Adrenal gland (tissue), 12 donors: ENCODE data around the gene TTC9B. TPM values are rescaled to one million over a fixed set of nuclear protein-coding genes. Genes with fewer than 3 reads are reported as not detected.

ENCODE experiments used
- DNase-seq, 7 donors: peaks; one replicate each; pipeline ENCODE4 v3.0.0-alpha.2; 2019 to 2020
- H3K27ac ChIP-seq, 5 donors: fragments of 200-600 bp; sonication (generic) in 4 of 5; 1 replicate in 3 of 5; 2 replicates in 2 of 5; pipeline versions ENCODE4 v1.5.1 to v1.8.0; 2016 to 2020; ENCODE audit warnings: mild to moderate bottlenecking in 1 of 5
- H3K27me3 ChIP-seq: fragments of 200-600 bp; 2 replicates; pipeline ENCODE4 v1.8.0; 2021
- H3K36me3 ChIP-seq, 2 donors: fragments of 200-600 bp; replicated peaks in 1 of 2; 1 replicate in 1 of 2; 2 replicates in 1 of 2; pipeline versions ENCODE4 v1.5.1 to v1.8.0; 2018 to 2022
- H3K4me1 ChIP-seq, 2 donors: fragments of 200-600 bp; replicated peaks in 1 of 2; 1 replicate in 1 of 2; 2 replicates in 1 of 2; pipeline versions ENCODE4 v1.5.1 to v1.8.0; 2018 to 2021
- H3K4me3 ChIP-seq, 4 donors: fragments of 200-600 bp; sonication (generic) in 3 of 4; one replicate each; pipeline ENCODE4 v1.5.1; 2016 to 2018
- H3K9me3 ChIP-seq, 3 donors: fragments of 200-600 bp; sonication (generic) in 1 of 3; replicated peaks in 1 of 3; 1 replicate in 2 of 3; 2 replicates in 1 of 3; pipeline versions ENCODE4 v1.5.1 to v1.8.0; 2016 to 2021
- POLR2A ChIP-seq, 2 donors: fragments of 450-650 bp; IDR thresholded peaks; one replicate each; pipeline ENCODE4 v1.6.1; 2017; ENCODE audit warnings: antibody characterized with exemption in 2 of 2, mild to moderate bottlenecking in 2 of 2, moderate library complexity in 1 of 2
- WGBS, 4 donors: extraction: QIAGEN DNeasy Blood & Tissue Kit in 2 of 4; methylation state at CpG; one replicate each; pipeline versions ENCODE4 v1.1.5 to v1.1.7; 2013 to 2017; 5-methylcytosine and 5-hydroxymethylcytosine counted together
- intact Hi-C, 2 donors: fragments of 100-400 bp; cut with DNase I; formaldehyde crosslinking; loops; one replicate each; pipeline versions ENCODE4 v1.14.1 to v1.15.0; 2022 to 2023
- polyA plus RNA-seq, 3 donors: library from polyadenylated mRNA; stranded (reverse); fragments of 200-250 nt in 2 of 3; fragments of 350-450 nt in 1 of 3; fragmentation: Illumina TruSeq in 1 of 3; extraction: RNeasy Lipid Tissue Mini Kit (QIAGEN cat#74804) in 1 of 3; gene quantifications; one replicate each; pipeline ENCODE4 v1.2.3, GENCODE V29; 2013 to 2014
- total RNA-seq, 9 donors: library from RNA; depleted of rRNA in 4 of 9; stranded (reverse); fragments of >200 nt in 4 of 9; fragments of 120-200 nt in 1 of 9; fragmentation: NEBNext Ultra II Directional in 1 of 9; extraction: Animal tissue kit (Norgen Biotek cat#: 25700) in 1 of 9; gene quantifications; one replicate each; pipeline versions ENCODE4 v1.1.0 to v1.2.4, GENCODE V29; 2013 to 2023
- TF ChIP-seq, protein P1 (sequence below), 6 experiments: fragments of 450-650 bp in 4 of 6; fragments of 200-600 bp in 2 of 6; sonication (generic) in 1 of 6; IDR thresholded peaks; 1 replicate in 5 of 6; 2 replicates in 1 of 6; pipeline versions ENCODE4 v1.5.1 to v1.8.0; 2016 to 2021; ENCODE audit warnings: antibody characterized with exemption in 6 of 6, mild to moderate bottlenecking in 2 of 6, moderate library complexity in 1 of 6
- donor health status: healthy with polysubstance abuse.
- donor health status: Bipolar disorder and iron deficiency.
- donor health status: DM: yes; HTN: yes; CAD: no.
- donor health status: DM: no; HTN: no; CAD: no.
- donor health status: DM: no; HTN: no; CAD: no.
- donor health status: DM: yes; HTN: yes; CAD: no.

TTC9B gene
- total and polyA plus RNA-seq, 12 donors: 0.32 to 2.6 (median 0.53) TPM; not detected in 8

DNA sequence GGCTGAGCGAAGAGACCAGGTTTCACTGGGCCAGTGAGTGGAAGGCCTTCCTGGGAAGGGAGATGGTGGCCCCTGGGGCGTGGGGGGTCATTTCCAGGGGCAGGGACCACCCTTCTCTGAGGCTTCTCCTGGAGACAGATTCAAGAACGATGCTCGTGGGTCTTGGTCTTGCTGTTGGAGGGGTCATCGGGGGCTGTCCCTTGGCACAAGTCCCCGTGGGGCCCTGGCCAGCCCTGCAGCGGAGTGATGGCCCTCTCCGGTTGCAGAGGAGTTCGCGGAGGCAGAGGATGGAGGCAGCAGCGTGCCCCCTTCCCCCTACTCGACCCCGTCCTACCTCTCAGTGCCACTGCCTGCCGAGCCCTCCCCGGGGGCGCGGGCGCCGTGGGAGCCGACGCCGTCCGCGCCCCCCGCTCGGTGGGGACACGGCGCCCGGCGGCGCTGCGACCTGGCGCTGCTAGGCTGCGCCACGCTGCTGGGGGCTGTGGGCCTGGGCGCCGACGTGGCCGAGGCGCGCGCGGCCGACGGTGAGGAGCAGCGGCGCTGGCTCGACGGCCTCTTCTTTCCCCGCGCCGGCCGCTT lies 4.8 kb downstream of the TTC9B start:
- no peak for TF ChIP-seq POLR2A (IDR thresholded peaks at IDR 0.05)
- TF ChIP-seq, protein P1, sequence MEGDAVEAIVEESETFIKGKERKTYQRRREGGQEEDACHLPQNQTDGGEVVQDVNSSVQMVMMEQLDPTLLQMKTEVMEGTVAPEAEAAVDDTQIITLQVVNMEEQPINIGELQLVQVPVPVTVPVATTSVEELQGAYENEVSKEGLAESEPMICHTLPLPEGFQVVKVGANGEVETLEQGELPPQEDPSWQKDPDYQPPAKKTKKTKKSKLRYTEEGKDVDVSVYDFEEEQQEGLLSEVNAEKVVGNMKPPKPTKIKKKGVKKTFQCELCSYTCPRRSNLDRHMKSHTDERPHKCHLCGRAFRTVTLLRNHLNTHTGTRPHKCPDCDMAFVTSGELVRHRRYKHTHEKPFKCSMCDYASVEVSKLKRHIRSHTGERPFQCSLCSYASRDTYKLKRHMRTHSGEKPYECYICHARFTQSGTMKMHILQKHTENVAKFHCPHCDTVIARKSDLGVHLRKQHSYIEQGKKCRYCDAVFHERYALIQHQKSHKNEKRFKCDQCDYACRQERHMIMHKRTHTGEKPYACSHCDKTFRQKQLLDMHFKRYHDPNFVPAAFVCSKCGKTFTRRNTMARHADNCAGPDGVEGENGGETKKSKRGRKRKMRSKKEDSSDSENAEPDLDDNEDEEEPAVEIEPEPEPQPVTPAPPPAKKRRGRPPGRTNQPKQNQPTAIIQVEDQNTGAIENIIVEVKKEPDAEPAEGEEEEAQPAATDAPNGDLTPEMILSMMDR (IDR thresholded peaks at IDR 0.05): no peak
- intact Hi-C loops: loop anchor here in 1 of 2 donors (10.0 kb wide), 1 partner anchor 69 kb away; no protein-coding TSS in a partner anchor
- Histone ChIP-seq H3K4me3 (no peak overlapping the region), H3K27me3 (peaks cover 25% of the 10 kb centered on the region), H3K27ac (no peak overlapping the region), H3K36me3 (peaks cover 0 to 20% of the 10 kb centered on the region in 2 donors), H3K9me3 (no peaks in the 10 kb centered on the region), H3K4me1 (peaks cover 0 to 6% of the 10 kb centered on the region in 2 donors)
- no peak for DNase-seq
- WGBS, 4 donors: 90 to 97% (median 90%) methylated on average over 23 to 53 of the region's 53 CpGs

DNA sequence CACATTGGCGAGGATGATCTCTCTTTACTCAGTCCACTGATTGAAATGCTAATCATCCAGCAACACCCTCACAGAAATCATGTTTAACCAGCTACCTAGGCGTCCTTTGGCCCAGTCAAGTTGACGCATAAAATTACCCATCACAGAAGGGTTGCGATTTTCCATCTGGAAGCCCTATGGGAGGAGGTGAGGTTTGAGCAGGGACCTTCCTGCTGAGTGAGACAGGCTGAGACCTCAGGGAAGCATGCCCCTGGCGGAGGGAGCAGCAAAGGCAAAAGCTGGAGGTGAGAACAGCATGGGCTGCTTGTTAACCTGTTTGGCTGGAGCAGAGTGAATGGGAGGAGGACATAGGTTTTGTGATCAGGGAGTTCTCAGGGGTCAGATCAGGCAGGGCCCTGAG lies 7.3 kb downstream of the TTC9B start:
- H3K36me3 ChIP-seq: peaks cover 0 to 20% of the 10 kb centered on the region in 2 donors
- WGBS, 4 donors: 93 to 97% (median 96%) methylated on average over 4 to 5 of the region's 5 CpGs

GRCh38 chr19:40208602-40209001 lies 9.6 kb downstream of the TTC9B start:
- TF ChIP-seq, protein P1 (IDR thresholded peaks at IDR 0.05): no peak
- TF ChIP-seq POLR2A (IDR thresholded peaks at IDR 0.05): no peak
- 97 to 98% (median 98%) methylated on average over 5 of the region's 5 CpGs for WGBS, 4 donors
- Histone ChIP-seq H3K4me3 (no peak overlapping the region), H3K36me3 (peaks cover 0 to 22% of the 10 kb centered on the region in 2 donors), H3K27ac (no peak overlapping the region), H3K9me3 (no peaks in the 10 kb centered on the region), H3K4me1 (no peaks in the 10 kb centered on the region), H3K27me3 (no peaks in the 10 kb centered on the region)
- DNase-seq: no peak
- intact Hi-C loops: no loop called here

More for the DNA sequence above, 7.3 kb downstream of the TTC9B start:
- Histone ChIP-seq H3K4me3 (no peak overlapping the region), H3K9me3 (no peaks in the 10 kb centered on the region), H3K27me3 (peaks cover under 1% of the 10 kb centered on the region), H3K27ac (no peak overlapping the region), H3K4me1 (no peaks in the 10 kb centered on the region)
- no peak for DNase-seq
- no peak for TF ChIP-seq POLR2A (IDR thresholded peaks at IDR 0.05)
- TF ChIP-seq, protein P1 (IDR thresholded peaks at IDR 0.05): no peak
- intact Hi-C loops: loop anchor here in 1 of 2 donors (10.0 kb wide), 1 partner anchor 66 kb away; no protein-coding TSS in a partner anchor

DNA sequence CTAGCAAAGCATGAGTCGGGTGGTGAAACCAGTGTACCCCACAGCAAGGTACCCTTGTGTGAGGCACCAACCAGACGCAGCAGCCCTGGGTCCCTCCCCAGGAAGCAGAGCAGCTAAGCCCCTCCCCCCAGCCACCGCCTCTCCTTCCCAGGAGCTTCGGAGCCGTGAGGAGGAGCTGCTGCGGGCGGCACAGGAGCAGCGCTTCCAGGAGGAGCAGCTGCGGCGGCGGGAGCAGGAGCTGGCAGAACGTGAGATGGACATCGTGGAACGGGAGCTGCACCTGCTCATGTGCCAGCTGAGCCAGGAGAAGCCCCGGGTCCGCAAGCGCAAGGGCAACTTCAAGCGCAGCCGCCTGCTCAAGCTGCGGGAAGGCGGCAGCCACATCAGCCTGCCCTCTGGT lies 12.4 kb downstream of the TTC9B start:
- TF ChIP-seq, protein P1 (IDR thresholded peaks at IDR 0.05): no peak
- no peak for TF ChIP-seq POLR2A (IDR thresholded peaks at IDR 0.05)
- H3K4me1 ChIP-seq: no peaks in the 10 kb centered on the region
- no peak overlapping the region for H3K4me3 ChIP-seq
- no peak for DNase-seq
- no peak overlapping the region for H3K27ac ChIP-seq
- intact Hi-C loops: no loop called here
- H3K36me3 ChIP-seq: peaks cover 0 to 36% of the 10 kb centered on the region in 2 donors
- H3K9me3 ChIP-seq: no peaks in the 10 kb centered on the region
- 94 to 97% (median 96%) methylated on average over 17 to 21 of the region's 21 CpGs for WGBS, 4 donors
- H3K27me3 ChIP-seq: no peaks in the 10 kb centered on the region
